Smooth muscle cell (in vitro differentiated cells): Measurements from ENCODE around the gene KLK3. TPM values are rescaled to one million over a fixed set of nuclear protein-coding genes. Genes with fewer than 3 reads are reported as not detected.

Experiments used
- DNase-seq: peaks from one replicate; lab custom pipeline; 2025; ENCODE audit not compliant: unreplicated experiment; lab: John Stamatoyannopoulos, UW
- H2AFZ ChIP-seq: fragments of 200-600 bp; sonication (generic); 2 replicates; pipeline ENCODE4 v1.6.0; 2016; ENCODE audit warnings: antibody characterized with exemption, low read depth, mild to moderate bottlenecking
- H3F3A ChIP-seq: fragments of 200-600 bp; sonication (generic); 2 replicates; pipeline ENCODE4 v1.6.0; 2017; ENCODE audit warnings: antibody characterized with exemption, low read depth
- H3K27ac ChIP-seq: fragments of 200-600 bp; sonication (generic); 2 replicates; pipeline ENCODE4 v1.5.1; 2016; ENCODE audit warnings: low read depth, mild to moderate bottlenecking
- H3K27me3 ChIP-seq: fragments of 200-600 bp; sonication (generic); 2 replicates; pipeline ENCODE4 v1.6.1; 2016; ENCODE audit warnings: low read depth, mild to moderate bottlenecking
- H3K36me3 ChIP-seq: fragments of 200-600 bp; sonication (generic); 2 replicates; pipeline ENCODE4 v1.5.1; 2016; ENCODE audit warnings: low read depth
- H3K4me1 ChIP-seq: fragments of 200-600 bp; sonication (generic); 2 replicates; pipeline ENCODE4 v1.5.1; 2016; ENCODE audit warnings: low read depth
- H3K4me2 ChIP-seq: fragments of 200-600 bp; sonication (generic); 2 replicates; pipeline ENCODE4 v1.6.0; 2016; ENCODE audit warnings: mild to moderate bottlenecking
- H3K4me3 ChIP-seq: fragments of 200-600 bp; sonication (generic); 2 replicates; pipeline ENCODE4 v1.5.1; 2016; ENCODE audit warnings: mild to moderate bottlenecking
- H3K79me2 ChIP-seq: fragments of 200-600 bp; sonication (generic); 2 replicates; pipeline ENCODE4 v1.6.0; 2016; ENCODE audit warnings: low read depth, mild to moderate bottlenecking
- H3K9ac ChIP-seq: fragments of 200-600 bp; sonication (generic); 2 replicates; pipeline ENCODE4 v1.6.0; 2016; ENCODE audit warnings: low read depth
- H3K9me3 ChIP-seq: fragments of 200-600 bp; sonication (generic); replicated peaks from 2 replicates; pipeline ENCODE4 v1.5.1; 2016; ENCODE audit warnings: low read depth
- H4K20me1 ChIP-seq: fragments of 200-600 bp; sonication (generic); 2 replicates; pipeline ENCODE4 v1.6.0; 2016; ENCODE audit warnings: low read depth
- CTCF ChIP-seq: fragments of 200-600 bp; sonication (generic); IDR thresholded peaks from 2 replicates; pipeline ENCODE4 v1.5.1; 2017; ENCODE audit warnings: borderline replicate concordance, mild to moderate bottlenecking, antibody characterized with exemption; ENCODE audit not compliant: insufficient read depth, poor library complexity, severe bottlenecking
- WGBS: methylation state at CpG from one replicate; pipeline ENCODE4 v1.1.7; 2016; ENCODE audit warnings: low lambda C conversion rate; 5-methylcytosine and 5-hydroxymethylcytosine counted together
- polyA plus RNA-seq: library from polyadenylated mRNA; unstranded; fragments of >200 nt; fragmentation: Nextera tagmentation; extraction: Ambion mirVana; gene quantifications from 2 replicates; pipeline ENCODE4 v1.2.1, GENCODE V29; 2016
- total RNA-seq: library from RNA; depleted of rRNA; stranded (reverse); fragments of >200 nt; gene quantifications from 2 replicates; pipeline ENCODE4 v1.2.3, GENCODE V29; 2014

Gene KLK3
- total and polyA plus RNA-seq, 2 experiments from 2014 or later: not detected

GRCh38 chr19:50831026-50831396 lies 23.7 kb upstream of the KLK3 start:
- H3F3A ChIP-seq: no peaks in the 10 kb centered on the region
- H3K4me1 ChIP-seq: no peaks in the 10 kb centered on the region
- H2AFZ ChIP-seq: no peak overlapping the region
- H4K20me1 ChIP-seq: no peaks in the 10 kb centered on the region
- no peaks in the 10 kb centered on the region for H3K36me3 ChIP-seq
- WGBS: 72% methylated on average over 7 of the region's 7 CpGs
- no peaks in the 10 kb centered on the region for H3K79me2 ChIP-seq
- H3K9ac ChIP-seq: no peak overlapping the region
- H3K9me3 ChIP-seq: no peaks in the 10 kb centered on the region
- TF ChIP-seq CTCF: no peak
- no peaks in the 10 kb centered on the region for H3K27me3 ChIP-seq
- H3K4me2 ChIP-seq: no peak overlapping the region
- H3K27ac ChIP-seq: no peak overlapping the region
- no peak for DNase-seq
- H3K4me3 ChIP-seq: no peak overlapping the region

- TF ChIP-seq CTCF: no peak
- Histone ChIP-seq H3K27ac (no peak overlapping the region), H3K9me3 (no peaks in the 10 kb centered on the region), H3K79me2 (no peaks in the 10 kb centered on the region), H3K9ac (no peak overlapping the region), H3K36me3 (no peaks in the 10 kb centered on the region), H3K4me2 (no peak overlapping the region), H3F3A (no peaks in the 10 kb centered on the region), H3K27me3 (no peaks in the 10 kb centered on the region), H4K20me1 (no peaks in the 10 kb centered on the region), H3K4me1 (no peaks in the 10 kb centered on the region), H2AFZ (no peak overlapping the region), H3K4me3 (no peak overlapping the region)
- 92% methylated on average over 8 of the region's 8 CpGs for WGBS
- DNase-seq: no peak
These were observed 22.0 kb upstream of the KLK3 start for GRCh38 chr19:50832666-50833065.

DNA sequence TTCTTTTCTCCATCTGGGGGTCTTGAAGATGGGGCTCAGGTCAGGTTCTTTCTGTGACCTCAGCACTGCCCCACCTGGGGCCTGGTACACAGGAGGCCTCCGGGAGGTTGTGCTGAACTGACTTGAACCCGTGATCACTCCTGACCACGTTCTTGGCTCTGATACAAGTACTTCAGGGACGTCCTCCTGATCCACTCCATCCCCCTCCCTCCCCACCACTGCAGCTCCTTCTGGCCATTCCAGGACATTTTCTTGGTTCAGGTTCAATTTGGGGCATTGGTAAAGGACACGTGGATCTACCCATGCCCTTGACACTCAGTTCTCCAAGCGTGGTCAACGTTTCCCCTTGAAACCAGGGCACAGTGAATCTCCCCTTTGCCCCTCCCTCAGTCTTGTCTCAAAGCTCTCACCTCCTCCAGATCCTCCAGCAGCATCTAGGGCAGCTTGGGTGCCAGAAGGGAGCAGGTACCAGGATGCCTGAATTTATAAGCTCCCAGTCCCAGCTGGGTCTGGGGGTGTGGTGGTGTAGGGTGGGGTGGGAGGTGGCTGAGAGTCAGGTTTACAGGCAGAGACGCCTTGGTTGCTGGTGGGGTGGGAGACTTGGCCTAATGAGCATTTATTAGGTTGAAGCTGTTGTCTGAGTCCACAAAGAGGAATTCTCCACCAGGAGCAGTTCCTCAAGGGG lies 21.5 kb upstream of the KLK3 start, which contains the start of gene KLK15:
TSS of gene KLK15 (minus strand) at position 458 of the 685 bp plus-strand sequence. CDS start 2,082 bp downstream, outside the sequence.
- no peaks in the 10 kb centered on the region for H3K27me3 ChIP-seq
- no peak for DNase-seq
- H3K79me2 ChIP-seq: no peaks in the 10 kb centered on the region
- H3K9ac ChIP-seq: no peak within 1 kb of the TSS
- no peak for TF ChIP-seq CTCF
- no peak within 1 kb of the TSS for H3K27ac ChIP-seq
- no peak within 1 kb of the TSS for H3K4me3 ChIP-seq
- H3F3A ChIP-seq: no peaks in the 10 kb centered on the region
- no peak within 1 kb of the TSS for H3K4me2 ChIP-seq
- H3K4me1 ChIP-seq: no peaks in the 10 kb centered on the region
- 82% methylated on average over 8 of the region's 8 CpGs for WGBS
- no peaks in the 10 kb centered on the region for H3K9me3 ChIP-seq
- H2AFZ ChIP-seq: no peak within 1 kb of the TSS
- no peaks in the 10 kb centered on the region for H3K36me3 ChIP-seq
- no peaks in the 10 kb centered on the region for H4K20me1 ChIP-seq

DNA sequence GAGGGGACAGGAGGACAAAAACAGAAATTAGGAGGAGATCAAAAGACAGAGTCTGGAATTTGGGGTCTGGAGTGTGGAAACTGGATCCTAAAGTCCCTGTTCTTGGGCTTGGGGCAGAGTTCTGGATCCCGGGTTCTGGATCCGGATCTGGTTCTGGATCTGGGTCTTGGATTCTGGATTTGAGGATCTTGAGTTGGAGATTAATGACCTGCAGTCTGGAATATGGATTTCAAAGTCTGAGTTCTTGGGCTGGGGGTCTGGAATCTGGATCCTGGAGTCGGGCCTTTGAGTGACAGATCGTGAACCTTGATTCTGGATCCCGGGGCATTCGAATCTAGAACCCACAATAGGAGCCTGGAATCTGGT lies 20.9 kb upstream of the KLK3 start:
- 89% methylated on average over 6 of the region's 6 CpGs for WGBS
- Histone ChIP-seq H3K36me3 (no peaks in the 10 kb centered on the region), H3K4me3 (no peak overlapping the region), H3K79me2 (no peaks in the 10 kb centered on the region), H3K9me3 (no peaks in the 10 kb centered on the region), H3K4me1 (no peaks in the 10 kb centered on the region), H3K9ac (no peak overlapping the region), H4K20me1 (no peaks in the 10 kb centered on the region), H3K4me2 (no peak overlapping the region), H2AFZ (no peak overlapping the region), H3K27ac (no peak overlapping the region), H3K27me3 (no peaks in the 10 kb centered on the region), H3F3A (no peaks in the 10 kb centered on the region)
- TF ChIP-seq CTCF: no peak
- no peak for DNase-seq
